Memory B cell (primary cell): ENCODE measurements around the gene BTG1.

Experiments
- ATAC-seq: fragments of 150-1000 bp; cut with Tn5 transposase; 2 replicates; pipeline ENCODE4 v1.10.0; 2021; ENCODE audit warnings: low read depth, mild to moderate bottlenecking, moderate library complexity
- DNase-seq, 2 donors: peaks; one replicate each; pipeline ENCODE4 v3.0.0; 2022; ENCODE audit warnings: low spot score in 2 of 2
- H3K27ac Mint-ChIP-seq: one replicate; pipeline ENCODE4 v1.8.0; 2022; ENCODE audit warnings: mild to moderate bottlenecking, moderate library complexity, mixed read lengths
- H3K27me3 Mint-ChIP-seq: one replicate; pipeline ENCODE4 v1.8.0; 2022; ENCODE audit warnings: mixed read lengths
- H3K36me3 Mint-ChIP-seq: one replicate; pipeline ENCODE4 v1.8.0; 2022; ENCODE audit warnings: mild to moderate bottlenecking, mixed read lengths
- H3K4me1 Mint-ChIP-seq: one replicate; pipeline ENCODE4 v1.8.0; 2022; ENCODE audit warnings: mixed read lengths
- H3K4me3 Mint-ChIP-seq: one replicate; pipeline ENCODE4 v1.8.0; 2022; ENCODE audit warnings: mild to moderate bottlenecking, moderate library complexity, mixed read lengths
- H3K9me3 Mint-ChIP-seq: one replicate; pipeline ENCODE4 v1.8.0; 2022; ENCODE audit warnings: mixed read lengths

The BTG1 gene, protein sequence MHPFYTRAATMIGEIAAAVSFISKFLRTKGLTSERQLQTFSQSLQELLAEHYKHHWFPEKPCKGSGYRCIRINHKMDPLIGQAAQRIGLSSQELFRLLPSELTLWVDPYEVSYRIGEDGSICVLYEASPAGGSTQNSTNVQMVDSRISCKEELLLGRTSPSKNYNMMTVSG

DNA sequence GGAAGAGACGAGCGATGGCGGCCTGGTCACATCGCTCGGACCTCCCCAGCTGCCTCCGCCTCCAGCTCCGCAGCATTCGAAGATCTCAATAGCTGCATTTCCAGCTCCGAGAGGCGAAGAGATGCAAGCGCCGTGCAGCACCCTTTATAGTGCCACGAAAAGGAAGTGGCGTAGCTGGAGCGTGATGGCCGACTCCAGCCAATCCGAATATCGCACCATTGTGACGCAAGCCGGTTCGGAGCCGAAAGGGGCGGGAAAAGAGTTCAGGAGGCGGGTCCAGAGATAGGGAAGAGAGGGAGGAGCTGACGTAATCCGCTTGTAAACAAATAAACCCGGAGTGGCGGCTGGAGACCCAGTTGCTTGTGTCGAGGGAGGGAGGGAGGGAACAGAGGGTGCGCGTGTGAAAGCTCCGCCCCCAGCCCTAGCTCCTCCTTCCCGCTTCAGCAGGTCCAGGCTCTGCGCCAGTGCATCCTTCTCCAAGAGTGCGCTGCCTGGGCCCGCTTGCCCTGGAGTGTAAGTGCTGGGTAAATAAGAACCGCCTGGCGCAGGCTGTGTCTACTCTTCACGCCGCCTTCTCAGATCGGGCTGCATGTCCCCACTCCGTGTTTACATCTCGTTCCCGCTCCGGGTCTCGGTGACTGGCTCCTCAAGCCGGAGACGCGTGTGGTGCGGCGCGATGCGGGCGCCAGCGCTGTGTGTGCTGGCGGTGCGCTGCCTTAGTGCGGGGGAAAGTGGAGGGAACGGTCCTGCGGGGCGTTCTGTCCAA, at the start of gene BTG1:
BTG1 (minus strand) TSS at position 116 of the 766 bp plus-strand sequence. CDS start 311 bp downstream, outside the sequence.
- H3K9me3 Mint-ChIP-seq = no peaks in the 10 kb centered on the region
- peaks cover 25% of the 10 kb centered on the region for H3K4me1 Mint-ChIP-seq
- H3K27me3 Mint-ChIP-seq = no peaks in the 10 kb centered on the region
- peak; percentile 73 for ATAC-seq
- peaks cover 41% of the 10 kb centered on the region for H3K36me3 Mint-ChIP-seq
- peak within 1 kb of the TSS; percentile 100 for H3K4me3 Mint-ChIP-seq
- peak within 1 kb of the TSS; percentile 100 for H3K27ac Mint-ChIP-seq
- peak; percentile 98 to 99 for DNase-seq

DNA sequence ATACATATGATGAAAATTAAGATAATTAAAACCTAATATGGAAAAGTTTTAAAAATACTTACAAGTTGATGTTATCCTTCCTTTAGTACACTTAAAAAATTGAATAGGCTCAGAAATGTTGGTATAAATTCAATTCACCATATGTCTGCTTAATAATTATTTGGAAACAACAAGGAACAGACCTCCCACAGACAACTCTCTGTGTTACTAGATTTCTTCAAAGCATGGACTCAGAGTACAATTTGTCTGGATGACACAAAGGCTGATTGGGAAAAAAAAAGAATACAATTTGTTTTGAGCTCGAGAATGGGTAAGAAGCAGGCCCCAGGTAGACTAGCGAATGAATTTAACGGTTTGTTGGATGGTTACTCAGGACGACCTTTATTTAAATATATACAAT, 48.9 kb upstream of the BTG1 start:
- H3K4me1 Mint-ChIP-seq = peaks cover 7% of the 10 kb centered on the region
- no peak overlapping the region for H3K4me3 Mint-ChIP-seq

GRCh38 chr12:92193846-92194245, 48.2 kb upstream of the BTG1 start:
- DNase-seq (no peak), ATAC-seq (no peak)
- no peaks in the 10 kb centered on the region for H3K27me3 Mint-ChIP-seq
- H3K36me3 Mint-ChIP-seq = no peaks in the 10 kb centered on the region
- no peak overlapping the region for H3K4me3 Mint-ChIP-seq
- peaks cover 7% of the 10 kb centered on the region for H3K4me1 Mint-ChIP-seq
- H3K27ac Mint-ChIP-seq = peak overlapping the region; percentile 50
- peaks cover 4% of the 10 kb centered on the region for H3K9me3 Mint-ChIP-seq

More for the DNA sequence above, 48.9 kb upstream of the BTG1 start:
- Mint-ChIP-seq H3K36me3 (peaks cover 2% of the 10 kb centered on the region), H3K27ac (no peak overlapping the region), H3K27me3 (no peaks in the 10 kb centered on the region), H3K9me3 (peaks cover 4% of the 10 kb centered on the region)
- no peak for ATAC-seq
- no peak for DNase-seq

GRCh38 chr12:92193063-92193462, 47.4 kb upstream of the BTG1 start:
- peaks cover 4% of the 10 kb centered on the region for H3K9me3 Mint-ChIP-seq
- H3K27me3 Mint-ChIP-seq = no peaks in the 10 kb centered on the region
- DNase-seq = no peak
- H3K4me1 Mint-ChIP-seq = peaks cover 7% of the 10 kb centered on the region
- ATAC-seq = no peak
- H3K4me3 Mint-ChIP-seq = no peak overlapping the region
- peak overlapping the region; percentile 50 for H3K27ac Mint-ChIP-seq
- H3K36me3 Mint-ChIP-seq = no peaks in the 10 kb centered on the region

- Mint-ChIP-seq H3K4me1 (peaks cover 7% of the 10 kb centered on the region), H3K27me3 (no peaks in the 10 kb centered on the region), H3K9me3 (peaks cover 4% of the 10 kb centered on the region), H3K27ac (no peak overlapping the region), H3K36me3 (no peaks in the 10 kb centered on the region), H3K4me3 (no peak overlapping the region)
- DNase-seq (no peak), ATAC-seq (no peak)
These were observed 46.7 kb upstream of the BTG1 start for GRCh38 chr12:92192360-92192759.

- Mint-ChIP-seq H3K27ac (no peak overlapping the region), H3K36me3 (no peaks in the 10 kb centered on the region), H3K27me3 (no peaks in the 10 kb centered on the region), H3K4me3 (no peak overlapping the region), H3K4me1 (peaks cover 12% of the 10 kb centered on the region), H3K9me3 (no peaks in the 10 kb centered on the region)
- DNase-seq (no peak), ATAC-seq (no peak)
These were observed 45.4 kb upstream of the BTG1 start for GRCh38 chr12:92191061-92191460.

GRCh38 chr12:92188517-92189188, 43.0 kb upstream of the BTG1 start:
- H3K4me3 Mint-ChIP-seq = no peak overlapping the region
- H3K27me3 Mint-ChIP-seq = no peaks in the 10 kb centered on the region
- peaks cover 5% of the 10 kb centered on the region for H3K36me3 Mint-ChIP-seq
- peaks cover 23% of the 10 kb centered on the region for H3K4me1 Mint-ChIP-seq
- ATAC-seq (no peak), DNase-seq (no peak)
- peak overlapping the region; percentile 22 for H3K27ac Mint-ChIP-seq
- H3K9me3 Mint-ChIP-seq = peaks cover 1% of the 10 kb centered on the region

DNA sequence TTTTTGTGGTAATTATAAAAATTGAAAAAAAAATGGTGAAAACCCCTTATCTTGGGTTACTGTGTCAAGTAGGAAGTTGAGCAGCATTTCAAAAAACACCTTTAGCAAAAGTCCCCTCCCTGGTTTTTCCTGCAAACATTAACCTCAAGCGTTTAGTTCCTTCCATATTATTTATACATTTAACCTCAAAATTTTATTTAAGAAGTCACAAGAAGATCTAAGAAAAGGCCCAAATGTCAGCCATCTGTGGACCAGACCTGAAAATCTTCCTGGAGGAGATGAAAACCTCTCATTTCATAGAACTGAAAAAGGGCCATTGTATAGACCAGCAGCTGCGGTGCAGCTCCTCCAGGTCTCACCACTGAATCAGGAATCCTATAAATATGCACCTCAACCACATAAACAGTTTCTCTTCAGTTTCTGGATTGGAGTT, 40.4 kb upstream of the BTG1 start:
- DNase-seq (peak in 1 of 2 donors; percentile 23), ATAC-seq (peak; percentile 85)
- H3K4me1 Mint-ChIP-seq = peaks cover 22% of the 10 kb centered on the region
- peaks cover 8% of the 10 kb centered on the region for H3K36me3 Mint-ChIP-seq
- H3K9me3 Mint-ChIP-seq = peaks cover 5% of the 10 kb centered on the region
- peak overlapping the region; percentile 96 for H3K27ac Mint-ChIP-seq
- H3K4me3 Mint-ChIP-seq = peak overlapping the region; percentile 63
- no peaks in the 10 kb centered on the region for H3K27me3 Mint-ChIP-seq

- DNase-seq (no peak), ATAC-seq (peak; percentile 37)
- Mint-ChIP-seq H3K4me3 (peak overlapping the region; percentile 5), H3K4me1 (peaks cover 22% of the 10 kb centered on the region), H3K27ac (peak overlapping the region; percentile 96), H3K27me3 (no peaks in the 10 kb centered on the region), H3K36me3 (peaks cover 12% of the 10 kb centered on the region), H3K9me3 (peaks cover 5% of the 10 kb centered on the region)
These were observed 39.4 kb upstream of the BTG1 start for GRCh38 chr12:92185052-92185451.

GRCh38 chr12:92183575-92183974, 37.9 kb upstream of the BTG1 start:
- Mint-ChIP-seq H3K27ac (peak overlapping the region; percentile 18), H3K4me1 (peaks cover 22% of the 10 kb centered on the region), H3K36me3 (peaks cover 12% of the 10 kb centered on the region), H3K9me3 (peaks cover 5% of the 10 kb centered on the region), H3K4me3 (no peak overlapping the region), H3K27me3 (no peaks in the 10 kb centered on the region)
- no peak for DNase-seq
- no peak for ATAC-seq

DNA sequence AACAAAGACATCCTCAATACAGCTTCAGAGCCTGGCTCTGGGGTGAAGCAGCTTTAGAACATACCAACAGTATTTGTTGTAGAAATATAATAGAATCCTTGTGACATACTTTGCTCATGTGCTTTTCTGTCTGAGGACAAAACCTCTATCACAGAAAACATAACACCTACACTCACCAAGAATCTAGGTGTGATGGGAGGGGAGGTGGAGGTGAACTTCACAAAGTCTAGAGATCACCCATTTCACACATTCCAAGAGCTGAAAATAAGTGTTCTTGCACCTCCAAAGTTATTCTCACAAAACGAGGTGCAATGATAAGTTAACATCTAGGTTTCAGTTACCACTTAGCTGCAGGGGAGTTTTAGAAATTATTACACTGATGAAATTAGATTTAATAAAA, 32.7 kb upstream of the BTG1 start:
- peaks cover 18% of the 10 kb centered on the region for H3K4me1 Mint-ChIP-seq
- H3K36me3 Mint-ChIP-seq = peaks cover 13% of the 10 kb centered on the region
- H3K9me3 Mint-ChIP-seq = peaks cover 5% of the 10 kb centered on the region
- H3K27me3 Mint-ChIP-seq = no peaks in the 10 kb centered on the region
- DNase-seq (no peak), ATAC-seq (no peak)
- H3K27ac Mint-ChIP-seq = no peak overlapping the region
- H3K4me3 Mint-ChIP-seq = no peak overlapping the region

- ATAC-seq = no peak
- Mint-ChIP-seq H3K4me1 (peaks cover 23% of the 10 kb centered on the region), H3K9me3 (peaks cover 2% of the 10 kb centered on the region), H3K27ac (peak overlapping the region; percentile 51), H3K27me3 (no peaks in the 10 kb centered on the region), H3K36me3 (peaks cover 9% of the 10 kb centered on the region), H3K4me3 (no peak overlapping the region)
- DNase-seq = no peak
These were observed 31.0 kb upstream of the BTG1 start for GRCh38 chr12:92176646-92177045.

DNA sequence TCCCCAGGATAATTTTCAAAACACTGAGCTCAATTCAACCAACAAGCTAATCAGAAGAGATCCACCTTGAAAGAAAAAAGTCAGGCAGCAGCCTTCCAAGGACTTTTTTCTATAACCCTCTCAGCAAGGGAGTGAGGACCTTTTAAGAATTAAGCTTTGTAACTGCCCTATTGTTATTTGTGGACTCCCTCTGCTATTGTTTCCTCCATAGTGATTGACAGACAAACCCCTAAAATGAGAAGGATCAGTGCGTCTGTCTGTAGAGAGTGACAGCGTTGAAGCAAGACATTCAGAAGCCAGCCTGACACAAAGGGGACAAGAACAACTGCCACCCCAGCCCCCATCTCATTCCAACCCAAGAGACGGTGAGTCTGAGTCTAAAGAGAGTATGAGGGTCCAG, 30.3 kb upstream of the BTG1 start:
- Mint-ChIP-seq H3K9me3 (peaks cover 2% of the 10 kb centered on the region), H3K4me3 (no peak overlapping the region), H3K27me3 (no peaks in the 10 kb centered on the region), H3K27ac (peak overlapping the region; percentile 80), H3K36me3 (peaks cover 9% of the 10 kb centered on the region), H3K4me1 (peaks cover 26% of the 10 kb centered on the region)
- ATAC-seq (no peak), DNase-seq (no peak)

DNA sequence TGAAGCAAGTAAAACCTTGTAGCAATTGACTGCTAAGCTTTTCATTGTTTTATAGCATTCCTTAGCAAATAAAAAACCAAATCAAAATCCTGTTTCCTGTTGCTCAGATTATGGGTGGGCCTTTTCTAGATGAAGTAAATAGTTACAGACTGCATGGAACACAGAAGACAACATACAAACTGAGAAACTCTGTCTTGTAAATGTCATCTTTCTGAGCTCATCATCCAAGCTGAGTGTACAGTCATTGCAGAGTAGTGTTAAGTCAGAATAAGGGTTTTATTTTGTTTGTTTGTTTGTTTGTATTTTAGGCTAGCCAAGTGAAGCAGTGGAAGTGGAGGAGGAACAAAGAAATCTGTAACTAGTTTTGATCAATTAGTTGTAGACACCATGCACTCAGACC, 24.4 kb upstream of the BTG1 start:
- Mint-ChIP-seq H3K27me3 (no peaks in the 10 kb centered on the region), H3K36me3 (peaks cover 3% of the 10 kb centered on the region), H3K9me3 (no peaks in the 10 kb centered on the region), H3K4me1 (peaks cover 37% of the 10 kb centered on the region), H3K4me3 (peak overlapping the region; percentile 49), H3K27ac (peak overlapping the region; percentile 97)
- no peak for DNase-seq
- no peak for ATAC-seq
